OCI-LY7 (cell line): Measurements from ENCODE around the gene SETD3.

Experiments
- CTCF ChIP-seq: fragments of 200-600 bp; sonication (generic); conservative IDR thresholded peaks from 2 replicates; pipeline ENCODE4 v1.5.1; 2014; ENCODE audit warnings: mild to moderate bottlenecking, antibody characterized with exemption, low read length, moderate library complexity, mixed read lengths
- EZH2phosphoT487 ChIP-seq: fragments of 200-600 bp; sonication (generic); IDR thresholded peaks from 2 replicates; pipeline ENCODE4 v1.6.1; 2018; ENCODE audit warnings: low read depth, borderline replicate concordance, mild to moderate bottlenecking, mixed run types, antibody characterized with exemption, low read length, moderate library complexity, mixed read lengths

GRCh38 chr14:99352688-99353280, 127.9 kb downstream of the SETD3 start:
- TF ChIP-seq CTCF (no peak), EZH2phosphoT487 (no peak)
